ENCODE results near the gene TRAF1.

DNA sequence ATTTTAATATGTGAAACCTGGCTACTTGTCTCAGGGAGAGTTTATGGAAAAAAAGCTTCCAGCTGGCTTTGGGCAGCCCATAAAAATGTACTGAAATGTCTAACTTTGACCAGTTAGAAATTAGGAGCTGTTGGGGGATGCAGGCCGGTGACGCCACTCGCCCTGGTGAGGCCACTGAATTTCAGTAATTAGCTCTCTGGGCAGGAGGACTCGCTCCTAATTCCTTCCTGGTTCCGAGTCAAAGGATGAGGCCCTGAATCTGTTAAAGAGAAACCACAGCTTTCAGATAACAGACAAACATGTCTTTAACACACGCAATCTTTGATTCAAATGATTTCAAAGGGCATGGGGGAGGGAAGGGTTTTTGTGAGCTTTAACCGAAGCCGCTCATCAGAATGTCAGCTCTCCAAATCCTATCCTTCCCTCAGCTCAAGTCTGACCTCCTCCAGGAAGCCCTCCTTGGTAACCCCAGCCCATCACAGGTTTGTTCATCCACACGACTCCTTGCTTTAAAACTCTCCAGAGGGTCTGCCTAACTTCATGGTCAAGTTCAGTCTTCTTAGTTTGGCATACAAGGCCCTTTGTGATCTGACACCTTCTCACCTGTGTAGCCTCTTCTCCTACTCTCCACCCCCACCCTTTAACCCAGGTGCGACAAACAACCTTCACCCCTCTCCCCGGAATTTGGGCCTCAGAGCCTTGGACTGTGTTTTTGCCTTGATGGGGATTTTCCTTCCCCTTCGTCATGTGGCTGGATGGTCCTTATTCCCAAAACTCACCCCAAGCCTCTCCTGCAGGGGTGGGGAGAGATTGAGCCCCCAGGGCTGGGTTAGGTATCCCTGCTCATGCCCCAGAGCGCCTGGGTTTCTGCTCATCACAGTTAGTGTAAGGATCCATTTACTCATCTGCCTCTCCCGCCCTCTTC is 36.0 kb downstream of the TRAF1 start:
- TF ChIP-seq, protein P1, sequence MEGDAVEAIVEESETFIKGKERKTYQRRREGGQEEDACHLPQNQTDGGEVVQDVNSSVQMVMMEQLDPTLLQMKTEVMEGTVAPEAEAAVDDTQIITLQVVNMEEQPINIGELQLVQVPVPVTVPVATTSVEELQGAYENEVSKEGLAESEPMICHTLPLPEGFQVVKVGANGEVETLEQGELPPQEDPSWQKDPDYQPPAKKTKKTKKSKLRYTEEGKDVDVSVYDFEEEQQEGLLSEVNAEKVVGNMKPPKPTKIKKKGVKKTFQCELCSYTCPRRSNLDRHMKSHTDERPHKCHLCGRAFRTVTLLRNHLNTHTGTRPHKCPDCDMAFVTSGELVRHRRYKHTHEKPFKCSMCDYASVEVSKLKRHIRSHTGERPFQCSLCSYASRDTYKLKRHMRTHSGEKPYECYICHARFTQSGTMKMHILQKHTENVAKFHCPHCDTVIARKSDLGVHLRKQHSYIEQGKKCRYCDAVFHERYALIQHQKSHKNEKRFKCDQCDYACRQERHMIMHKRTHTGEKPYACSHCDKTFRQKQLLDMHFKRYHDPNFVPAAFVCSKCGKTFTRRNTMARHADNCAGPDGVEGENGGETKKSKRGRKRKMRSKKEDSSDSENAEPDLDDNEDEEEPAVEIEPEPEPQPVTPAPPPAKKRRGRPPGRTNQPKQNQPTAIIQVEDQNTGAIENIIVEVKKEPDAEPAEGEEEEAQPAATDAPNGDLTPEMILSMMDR (IDR thresholded peaks at IDR 0.05), result no peak
- TF ChIP-seq POLR2AphosphoS5 (IDR thresholded peaks at IDR 0.05; ENCODE audit: low read depth, low read length) (no peak), REST (IDR thresholded peaks at IDR 0.05; ENCODE audit: insufficient read depth in 1 of 2, low read depth in 2 of 2, low read length in 1 of 2) (no peak), SIN3A (IDR thresholded peaks at IDR 0.05; ENCODE audit: borderline replicate concordance, insufficient read depth, low read depth, low read length) (no peak)

All from Panc1 (cell line).